PC-3 (cell line): Measurements from ENCODE around the gene YIF1A. TPM values are rescaled to one million over a fixed set of nuclear protein-coding genes. Genes with fewer than 3 reads are reported as not detected.

Experiments
- ATAC-seq: fragments of 200-7000 bp; cut with Tn5 transposase; 2 replicates; pipeline ENCODE4 v1.9.1; 2020; ENCODE audit warnings: mild to moderate bottlenecking, moderate library complexity
- BruUV-seq: library from RNA; stranded (reverse); fragments of 400-500 nt; replicated peaks from 2 replicates; lab custom pipeline; 2021; lab: Mats Ljungman, UMichigan
- CTCF ChIA-PET: fragments of 300-600 bp; sonication (Branson Sonifier 250); formaldehyde crosslinking; loops from one replicate; lab custom pipeline; 2022; ENCODE audit warnings: antibody characterized with exemption; lab: Charles Lee
- POLR2A ChIA-PET: fragments of 300-600 bp; sonication (Branson Sonifier 250); formaldehyde crosslinking; loops from one replicate; lab custom pipeline; 2022; ENCODE audit warnings: antibody characterized with exemption; ENCODE audit not compliant: unreplicated experiment; lab: Charles Lee
- DNase-seq: peaks from one replicate; pipeline ENCODE4 v3.0.0-alpha.2; 2015
- H2AFZ ChIP-seq: fragments of 300-600 bp; sonication (generic); 2 replicates; pipeline ENCODE4 v1.6.0; 2016; ENCODE audit warnings: antibody characterized with exemption, low read length
- H3F3A ChIP-seq: fragments of 300-600 bp; sonication (generic); one replicate; pipeline ENCODE4 v1.6.0; 2017; ENCODE audit warnings: antibody characterized with exemption, low read length, control low read depth, mild to moderate bottlenecking; ENCODE audit not compliant: unreplicated experiment
- H3K27ac ChIP-seq: fragments of 300-600 bp; sonication (generic); 2 replicates; pipeline ENCODE4 v1.5.1; 2016; ENCODE audit warnings: mild to moderate bottlenecking, low read length
- H3K27me3 ChIP-seq: fragments of 300-600 bp; sonication (generic); 2 replicates; pipeline ENCODE4 v1.6.1; 2016; ENCODE audit warnings: low read length, mixed read lengths
- H3K36me3 ChIP-seq: fragments of 300-600 bp; sonication (generic); 2 replicates; pipeline ENCODE4 v1.6.1; 2016; ENCODE audit warnings: low read depth, mixed run types, low read length, mixed read lengths
- H3K4me1 ChIP-seq: fragments of 300-600 bp; sonication (generic); 2 replicates; pipeline ENCODE4 v1.5.1; 2016; ENCODE audit warnings: low read length; ENCODE audit not compliant: insufficient read depth
- H3K4me2 ChIP-seq: fragments of 300-600 bp; sonication (generic); 2 replicates; pipeline ENCODE4 v1.6.0; 2016; ENCODE audit warnings: low read length
- H3K4me3 ChIP-seq: fragments of 300-600 bp; sonication (generic); 2 replicates; pipeline ENCODE4 v1.5.1; 2016; ENCODE audit warnings: mild to moderate bottlenecking, low read length, mixed read lengths
- H3K79me2 ChIP-seq: fragments of 300-600 bp; sonication (generic); 2 replicates; pipeline ENCODE4 v1.6.1; 2017; ENCODE audit warnings: low read length, mixed read lengths
- H3K9ac ChIP-seq: fragments of 300-600 bp; sonication (generic); 2 replicates; pipeline ENCODE4 v1.6.0; 2016; ENCODE audit warnings: mild to moderate bottlenecking, low read length
- H3K9me2 ChIP-seq: fragments of 300-600 bp; sonication (generic); replicated peaks from 2 replicates; pipeline ENCODE4 v1.6.1; 2016; ENCODE audit warnings: mixed run types, low read length, mixed read lengths
- H3K9me3 ChIP-seq: fragments of 300-600 bp; sonication (generic); 2 replicates; pipeline ENCODE4 v1.6.1; 2016; ENCODE audit warnings: low read length, mixed read lengths
- H4K20me1 ChIP-seq: fragments of 300-600 bp; sonication (generic); 2 replicates; pipeline ENCODE4 v1.6.1; 2016; ENCODE audit warnings: low read length, mixed read lengths
- CTCF ChIP-seq: fragments of 300-600 bp; sonication (generic); conservative IDR thresholded peaks from 2 replicates; pipeline ENCODE4 v1.5.1; 2017; ENCODE audit warnings: antibody characterized with exemption, low read depth, mild to moderate bottlenecking, low read length
- EZH2 ChIP-seq: fragments of 300-600 bp; sonication (generic); IDR thresholded peaks from one replicate; pipeline ENCODE4 v1.6.1; 2017; ENCODE audit warnings: antibody characterized with exemption, mild to moderate bottlenecking, low read length; ENCODE audit not compliant: unreplicated experiment
- EZH2phosphoT487 ChIP-seq: fragments of 300-600 bp; sonication (generic); IDR thresholded peaks from 2 replicates; pipeline ENCODE4 v1.6.1; 2018; ENCODE audit warnings: mild to moderate bottlenecking, antibody characterized with exemption, low read length, borderline replicate concordance
- intact Hi-C: fragments of 100-400 bp; cut with micrococcal nuclease; formaldehyde crosslinking; loops from 2 replicates; pipeline ENCODE4 v1.9.0; 2023
- total RNA-seq: library from RNA; depleted of rRNA; stranded (reverse); fragments of >200 nt; gene quantifications from 2 replicates; pipeline ENCODE4 v1.2.3, GENCODE V29; 2014

The YIF1A gene
- total RNA-seq, 1 experiment from 2014 or later = 236 TPM

- POLR2A ChIA-PET = interaction anchor here (0.7 kb wide), 1 partner anchor 9 kb away, joined by 4 read pairs; no protein-coding TSS in a partner anchor
- no peak overlapping the region for H3K9ac ChIP-seq
- peaks cover 4% of the 10 kb centered on the region; the same call in 1 of the 2 replicates for H3K36me3 ChIP-seq
- H3F3A ChIP-seq = no peaks in the 10 kb centered on the region
- H3K27me3 ChIP-seq = no peaks in the 10 kb centered on the region
- CTCF ChIA-PET = no interaction called here
- H3K79me2 ChIP-seq = no peaks in the 10 kb centered on the region; the same call in 1 of the 2 replicates
- no peak overlapping the region for H3K27ac ChIP-seq
- no peaks in the 10 kb centered on the region for H4K20me1 ChIP-seq
- H2AFZ ChIP-seq = no peak overlapping the region
- H3K4me1 ChIP-seq = peaks cover 9% of the 10 kb centered on the region; the same call in 1 of the 2 replicates
- no TSS peak for BruUV-seq
- DNase-seq (peak; percentile 37), ATAC-seq (no peak)
- intact Hi-C loops = no loop called here
- no peaks in the 10 kb centered on the region for H3K9me3 ChIP-seq
- no peak overlapping the region for H3K4me2 ChIP-seq
- no peak for TF ChIP-seq EZH2phosphoT487
- TF ChIP-seq CTCF = no peak
- no peak for TF ChIP-seq EZH2
- no peak overlapping the region for H3K4me3 ChIP-seq
- H3K9me2 ChIP-seq = no peaks in the 10 kb centered on the region
Measured at GRCh38 chr11:66281001-66281400, 7.9 kb downstream of the YIF1A start.

- Histone ChIP-seq H3K36me3 (peaks cover 9% of the 10 kb centered on the region; the same call in 1 of the 2 replicates), H3K4me1 (peaks cover 9% of the 10 kb centered on the region; the same call in 1 of the 2 replicates), H3K79me2 (no peaks in the 10 kb centered on the region), H3K27ac (no peak overlapping the region), H4K20me1 (no peaks in the 10 kb centered on the region), H3K27me3 (no peaks in the 10 kb centered on the region), H3K9ac (no peak overlapping the region), H3K4me3 (no peak overlapping the region), H3F3A (no peaks in the 10 kb centered on the region), H3K9me3 (no peaks in the 10 kb centered on the region), H3K9me2 (no peaks in the 10 kb centered on the region), H2AFZ (no peak overlapping the region), H3K4me2 (no peak overlapping the region)
- DNase-seq = peak; percentile 28
- ATAC-seq = no peak
- ChIA-PET POLR2A (interaction anchor here (0.6 kb wide), 1 partner anchor 87 kb away, joined by 4 read pairs; no protein-coding TSS in a partner anchor), CTCF (no interaction called here)
- intact Hi-C loops = no loop called here
- no TSS peak for BruUV-seq
- no peak for TF ChIP-seq EZH2phosphoT487
- peak; percentile 24; the same call in 1 of the 2 replicates for TF ChIP-seq CTCF
Measured at GRCh38 chr11:66280428-66280827, 8.5 kb downstream of the YIF1A start.

- no peak overlapping the region for H3K27ac ChIP-seq
- no peaks in the 10 kb centered on the region for H3F3A ChIP-seq
- H3K4me3 ChIP-seq = no peak overlapping the region
- peaks cover 14% of the 10 kb centered on the region; the same call in 1 of the 2 replicates for H3K36me3 ChIP-seq
- ChIA-PET POLR2A (interaction anchor here (0.6 kb wide), 1 partner anchor 9 kb away, joined by 13 read pairs; no protein-coding TSS in a partner anchor), CTCF (no interaction called here)
- no peak overlapping the region for H3K4me2 ChIP-seq
- H4K20me1 ChIP-seq = no peaks in the 10 kb centered on the region
- H2AFZ ChIP-seq = no peak overlapping the region
- TF ChIP-seq EZH2phosphoT487 = no peak
- TF ChIP-seq EZH2 = no peak
- TF ChIP-seq CTCF = no peak
- intact Hi-C loops = no loop called here
- H3K9me2 ChIP-seq = no peaks in the 10 kb centered on the region
- no peak for DNase-seq
- H3K9me3 ChIP-seq = no peaks in the 10 kb centered on the region
- H3K79me2 ChIP-seq = no peaks in the 10 kb centered on the region
- no TSS peak for BruUV-seq
- H3K27me3 ChIP-seq = no peaks in the 10 kb centered on the region
- H3K9ac ChIP-seq = no peak overlapping the region
- H3K4me1 ChIP-seq = peaks cover 9% of the 10 kb centered on the region; the same call in 1 of the 2 replicates
- no peak for ATAC-seq
Measured at GRCh38 chr11:66279092-66279734, 9.7 kb downstream of the YIF1A start.
